NCI-H1417 (cell line): ENCODE data around the gene RTKN2.

Experiments used
- DNase-seq, 3 experiments: peaks; one replicate each; lab custom pipeline; 2025; lab: John Stamatoyannopoulos, UW

Gene RTKN2

DNA sequence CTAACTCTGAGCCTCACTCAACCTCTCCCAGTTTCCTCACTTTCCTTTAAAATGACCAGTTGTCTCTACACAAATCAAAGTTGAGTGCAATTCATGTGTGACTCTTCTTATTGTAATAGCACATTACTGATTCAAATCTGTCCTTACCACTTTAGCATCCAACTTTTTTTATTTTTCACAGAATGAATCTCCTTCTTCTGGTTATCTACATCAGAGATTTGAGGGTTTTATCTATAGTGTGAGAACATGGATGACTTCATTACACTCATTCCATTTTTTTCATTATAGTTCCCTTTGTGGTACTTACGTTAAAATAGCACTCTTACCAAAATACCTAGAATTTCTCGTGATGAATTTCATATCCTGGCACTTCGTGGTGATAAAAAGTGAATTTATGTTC is 43.3 kb downstream of the RTKN2 start:
- no peak for DNase-seq

DNA sequence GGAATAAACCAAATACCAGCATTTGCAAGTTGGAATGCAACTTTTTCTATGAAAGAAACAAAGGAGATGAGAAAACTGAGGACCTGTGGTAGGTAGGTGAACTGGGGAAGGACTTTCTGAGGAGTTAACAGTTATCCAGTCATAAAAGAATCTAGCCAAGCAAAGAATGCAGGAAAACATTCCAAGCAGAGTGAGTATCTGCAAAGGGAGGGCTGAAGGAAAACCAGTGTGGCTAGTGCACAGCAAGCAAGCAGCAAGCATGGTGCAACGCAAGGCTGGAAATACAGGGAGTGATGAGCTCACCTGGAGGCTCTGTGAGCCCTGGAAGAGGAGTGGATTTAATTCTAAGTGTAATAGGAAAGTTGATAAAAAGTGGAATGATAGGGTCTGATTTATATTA is 44.0 kb downstream of the RTKN2 start:
- DNase-seq = no peak

DNA sequence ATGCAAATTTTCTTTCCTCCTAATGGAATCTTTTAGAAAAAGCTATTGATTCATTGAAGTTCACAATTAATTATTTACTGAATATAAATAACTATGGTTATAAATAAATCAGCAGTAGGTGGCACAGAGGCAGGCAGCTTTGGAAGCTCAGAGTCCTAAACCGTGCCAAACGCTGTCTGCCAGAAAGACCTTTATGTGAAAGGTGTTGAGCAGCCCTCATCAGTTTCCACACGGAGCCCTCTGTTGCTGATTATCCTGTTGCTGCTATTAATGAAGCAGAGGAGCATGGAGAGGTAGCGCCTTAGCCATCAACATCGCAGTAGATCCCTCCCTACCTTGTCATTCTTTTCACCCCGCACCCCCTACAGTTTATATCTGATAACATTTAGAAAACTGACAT is 51.0 kb downstream of the RTKN2 start:
- no peak for DNase-seq

DNA sequence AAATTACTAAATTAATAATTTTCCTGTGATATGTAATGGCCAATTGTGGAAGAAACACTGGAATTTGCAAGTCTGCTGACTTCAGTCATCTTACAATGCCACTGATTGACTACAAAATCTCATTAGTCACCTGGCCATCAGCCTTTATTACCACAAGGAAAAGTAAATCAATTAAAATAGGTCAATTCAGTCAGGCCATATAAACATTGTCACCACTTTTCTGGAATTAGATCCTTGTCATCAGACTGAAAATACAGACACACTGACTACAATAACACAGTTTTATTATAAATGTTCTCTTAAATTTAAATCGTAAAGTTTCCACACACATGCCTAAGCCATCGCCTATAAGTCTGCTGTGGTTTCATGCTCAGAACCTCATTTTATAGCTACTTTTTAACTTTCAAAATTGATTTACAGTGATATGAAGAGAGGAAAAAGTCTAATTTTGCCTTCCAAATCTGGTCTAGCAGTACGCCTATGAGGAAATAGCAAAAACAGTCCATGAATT is 54.2 kb downstream of the RTKN2 start:
- no peak for DNase-seq

DNA sequence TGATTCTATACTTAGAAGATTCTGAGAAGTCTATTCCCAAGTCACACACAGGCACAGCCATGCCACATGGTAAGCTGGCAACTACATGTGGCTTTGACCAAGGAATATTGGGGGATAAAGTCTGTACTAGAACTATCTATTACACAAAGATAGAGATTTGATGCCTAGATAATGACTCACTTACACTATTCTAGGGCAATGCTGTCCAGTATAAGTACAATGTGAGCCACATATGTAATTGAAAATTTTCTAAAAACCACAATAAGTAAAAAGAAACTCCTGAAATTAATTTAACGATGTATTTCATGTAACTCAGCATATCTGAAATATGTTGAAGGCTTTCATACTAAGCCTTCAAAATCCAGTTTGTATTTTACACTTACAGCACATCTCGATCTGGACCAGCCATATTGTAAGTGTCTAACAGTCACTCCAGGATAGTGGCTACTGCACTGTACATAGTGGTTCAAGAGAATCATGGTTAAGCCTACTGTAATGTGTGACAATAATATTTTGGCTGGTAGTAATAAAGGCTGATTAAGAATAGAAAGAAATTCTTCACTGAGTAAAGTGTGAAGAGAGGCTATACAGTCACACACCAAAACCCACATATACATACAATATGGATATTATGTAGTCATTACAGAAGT is 62.8 kb downstream of the RTKN2 start:
- DNase-seq = no peak

DNA sequence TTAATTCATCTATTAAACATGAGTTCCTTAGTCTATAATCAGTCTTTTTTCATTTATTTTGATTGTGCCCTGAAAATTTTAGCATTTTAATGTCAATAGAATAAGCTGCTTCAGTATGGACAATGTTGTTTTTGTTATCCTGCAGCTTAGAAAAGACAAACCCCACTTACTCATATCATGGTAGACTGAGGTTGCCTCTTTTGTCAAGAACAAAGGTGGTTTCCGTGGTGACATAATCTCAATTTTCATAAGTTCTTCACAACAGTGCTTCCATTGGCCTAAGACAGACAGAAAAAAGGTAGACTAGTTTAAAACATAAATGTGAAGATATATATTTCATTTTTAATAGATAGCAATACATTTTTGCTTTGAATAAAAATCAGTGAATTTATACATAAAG is 69.1 kb downstream of the RTKN2 start:
- DNase-seq = peak in 1 of 3 experiments; percentile 4

DNA sequence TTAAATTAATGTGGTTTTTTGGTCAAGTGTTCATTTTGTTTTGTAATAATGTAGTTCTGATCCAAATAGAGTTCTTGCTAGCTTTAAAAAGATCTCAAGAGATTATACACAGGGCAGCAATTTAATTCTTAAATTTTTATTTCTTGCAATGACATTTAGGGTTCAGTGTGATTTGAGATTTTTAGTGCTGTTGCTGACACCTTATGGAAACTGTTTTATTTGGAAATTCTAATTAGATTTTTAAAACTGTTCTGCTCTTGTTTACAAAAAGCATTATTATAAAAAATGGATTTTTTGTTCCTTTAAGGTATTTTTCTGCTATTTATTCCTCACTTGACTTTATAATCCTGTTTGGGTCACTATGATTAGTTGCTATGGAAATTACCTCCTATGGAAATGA is 72.1 kb downstream of the RTKN2 start:
- DNase-seq = no peak

DNA sequence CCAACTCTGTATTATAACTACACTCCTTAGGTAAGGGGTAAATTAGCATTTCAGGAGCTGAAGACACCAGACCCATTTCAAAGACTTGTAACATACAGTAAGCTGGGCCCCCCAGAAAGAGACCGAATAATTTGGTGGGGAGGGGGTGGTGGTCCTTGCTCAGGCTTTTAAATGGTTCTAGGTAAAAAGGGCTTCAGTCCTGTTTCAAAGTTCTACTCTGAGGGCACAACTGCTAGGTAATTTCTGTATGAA is 73.0 kb downstream of the RTKN2 start:
- DNase-seq = no peak

DNA sequence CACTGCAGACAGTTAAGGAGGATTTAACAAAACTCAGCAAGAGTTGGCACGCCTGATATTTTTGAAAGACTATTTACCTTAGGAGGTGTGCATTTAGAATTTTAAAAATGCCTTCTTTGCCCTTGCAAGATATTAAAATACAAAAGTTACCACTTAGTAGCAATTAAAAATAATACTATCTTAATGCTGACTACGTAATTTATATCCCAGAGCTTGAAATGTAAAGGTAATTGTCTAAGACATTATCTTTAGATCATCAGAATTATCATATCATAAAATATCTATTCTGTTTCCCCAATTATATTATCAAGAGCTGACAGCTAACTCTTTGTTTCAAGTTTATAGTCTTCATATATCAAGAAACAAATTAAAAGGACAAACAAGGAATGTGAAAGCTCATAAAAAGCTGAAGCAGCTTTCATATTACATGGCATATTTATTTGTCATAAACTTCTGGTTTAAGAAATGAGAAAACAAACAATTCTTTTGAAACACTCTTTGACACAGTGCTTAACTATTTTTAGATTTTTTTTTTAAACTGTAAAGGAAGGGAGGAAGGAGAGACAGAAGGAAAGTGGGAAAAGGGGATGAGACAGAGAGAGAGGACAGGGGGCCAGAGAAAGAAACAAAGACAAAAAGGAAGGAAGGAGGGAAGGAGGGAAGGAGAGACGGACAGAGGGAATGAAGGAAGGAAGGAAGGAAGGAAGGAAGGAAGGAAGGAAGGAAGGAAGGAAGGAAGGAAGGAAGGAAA is 73.5 kb downstream of the RTKN2 start:
- DNase-seq = peak in 1 of 3 experiments; percentile 1

DNA sequence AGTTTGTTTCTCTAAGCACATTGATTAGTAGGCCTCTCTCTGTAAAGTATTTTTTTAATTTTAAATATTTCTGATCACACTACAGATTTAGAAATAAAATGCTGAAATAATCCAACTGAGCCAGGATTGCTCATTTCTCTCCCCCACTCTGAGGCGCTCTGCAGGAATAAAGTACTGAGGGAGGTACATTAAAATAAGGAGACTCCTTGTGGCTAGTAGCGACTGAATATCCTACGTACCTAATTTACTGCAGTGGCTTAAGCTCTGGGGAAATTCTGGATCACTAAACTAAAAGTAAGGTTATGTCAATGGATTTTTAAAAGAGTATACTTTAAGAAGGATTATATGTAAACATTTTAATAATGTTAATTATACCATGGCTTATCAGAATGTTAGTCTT is 75.2 kb downstream of the RTKN2 start:
- no peak for DNase-seq

DNA sequence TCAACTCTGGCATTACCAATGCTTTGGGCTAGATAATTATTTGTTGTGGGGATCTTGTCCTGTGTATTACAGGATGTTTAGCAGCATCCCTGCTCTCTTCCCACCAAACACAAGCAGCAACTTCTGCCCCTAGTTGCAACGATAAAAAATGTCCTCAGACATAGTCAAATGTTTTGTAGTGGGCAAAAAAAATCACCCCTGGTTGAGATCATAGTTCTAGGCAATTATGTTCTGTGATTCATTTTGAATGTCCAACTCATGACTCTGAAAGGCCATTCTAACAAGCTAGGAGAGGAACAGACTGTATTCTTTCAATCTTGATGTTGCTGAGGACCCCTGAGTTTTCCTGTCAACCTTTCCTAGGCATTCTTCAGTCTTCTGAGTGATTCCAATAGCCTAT is 79.5 kb downstream of the RTKN2 start:
- DNase-seq = no peak

DNA sequence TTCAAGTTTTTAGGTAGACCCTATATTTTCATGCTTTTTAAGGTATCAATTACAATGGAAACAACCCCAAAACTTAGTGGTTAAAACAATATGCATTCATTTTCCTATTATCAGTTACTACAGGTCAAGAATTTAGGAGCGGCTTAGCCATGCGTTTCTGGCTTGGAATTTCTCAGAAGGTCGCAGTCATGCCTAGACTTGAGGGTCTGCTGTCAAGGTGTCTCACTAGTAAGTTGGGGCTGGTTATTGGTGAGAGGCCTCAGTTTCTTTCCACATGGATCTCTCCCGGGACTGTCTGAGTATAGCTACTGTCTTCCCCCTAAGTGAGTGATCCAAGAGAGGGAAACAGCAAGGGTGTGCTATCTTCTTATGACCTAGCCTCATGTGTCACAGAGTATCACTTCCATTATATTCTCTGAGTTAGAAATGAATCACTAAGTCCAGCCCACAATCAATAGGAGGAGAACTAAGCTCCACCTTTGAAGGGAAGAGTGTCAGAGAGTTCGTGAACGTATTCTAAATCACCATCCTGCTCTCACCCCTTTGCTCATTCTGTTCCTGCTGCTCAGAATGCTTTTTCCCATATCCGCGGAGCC is 80.5 kb downstream of the RTKN2 start:
- no peak for DNase-seq

DNA sequence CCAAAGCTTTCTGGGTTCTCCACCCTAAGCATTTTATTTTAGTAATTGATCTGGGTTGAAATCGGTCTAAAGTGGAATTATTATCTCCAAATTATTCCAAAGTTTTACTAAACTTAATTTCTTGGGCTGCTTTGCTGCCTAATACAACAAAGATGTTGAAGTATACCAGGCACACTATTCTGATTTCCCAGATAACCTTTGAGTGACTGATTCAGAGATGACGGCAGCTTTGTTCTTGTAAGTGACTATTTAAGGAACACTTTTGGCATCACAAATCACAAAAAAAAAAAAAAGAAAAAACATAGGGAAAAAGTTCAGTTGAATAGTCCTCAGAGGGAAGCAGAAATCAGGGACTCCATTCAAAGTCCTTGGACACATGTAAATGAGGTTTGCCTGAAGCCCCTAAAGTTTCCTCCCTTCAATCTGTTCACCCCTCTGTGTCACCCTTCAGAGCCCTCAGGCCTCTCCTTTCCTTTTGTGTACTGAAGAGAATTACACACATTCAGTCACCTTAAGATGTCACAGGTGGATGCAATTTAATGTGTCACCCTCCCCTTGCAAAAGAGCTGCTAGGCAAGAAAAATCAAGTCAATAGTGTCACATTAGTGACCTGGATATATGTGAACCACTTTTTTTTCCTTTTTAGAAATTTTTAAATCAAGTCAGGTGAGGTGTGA is 81.5 kb downstream of the RTKN2 start:
- no peak for DNase-seq

DNA sequence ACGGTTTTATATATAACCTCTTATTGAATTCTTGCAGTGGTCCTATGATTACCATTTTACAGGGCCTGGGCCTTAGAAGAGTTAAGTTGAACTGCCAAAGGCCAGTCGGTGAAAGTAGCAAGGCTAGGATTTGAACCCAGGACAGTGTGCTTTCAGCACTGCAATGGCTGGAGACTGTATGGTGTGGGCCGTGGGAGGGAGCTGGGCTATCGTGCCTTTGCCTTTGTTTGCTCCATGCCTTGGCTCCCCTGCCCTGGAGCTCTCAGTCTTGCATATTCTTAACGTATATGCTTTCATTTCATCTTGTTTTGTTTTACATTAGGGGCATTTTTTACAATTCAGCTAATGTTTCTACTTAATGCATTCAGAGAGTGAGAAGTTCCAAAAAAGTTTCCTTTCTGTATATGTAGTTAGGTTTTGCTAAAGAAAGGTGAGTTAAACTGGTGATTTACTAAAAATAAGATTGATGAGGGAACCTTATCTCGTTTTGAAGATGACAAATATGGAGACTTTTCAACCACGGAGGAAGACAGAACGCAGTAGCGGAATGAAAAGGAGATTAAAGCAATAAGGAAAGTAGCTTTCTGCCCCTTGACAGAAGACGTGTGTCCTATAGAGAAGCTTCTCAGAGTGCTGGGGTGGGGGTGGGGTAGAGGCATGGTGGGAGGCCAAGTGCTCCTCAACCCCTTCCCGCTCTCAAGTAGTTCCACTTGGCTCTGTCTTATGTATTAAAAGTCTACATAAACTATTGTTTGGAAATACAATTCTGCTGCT is 82.5 kb downstream of the RTKN2 start:
- no peak for DNase-seq

DNA sequence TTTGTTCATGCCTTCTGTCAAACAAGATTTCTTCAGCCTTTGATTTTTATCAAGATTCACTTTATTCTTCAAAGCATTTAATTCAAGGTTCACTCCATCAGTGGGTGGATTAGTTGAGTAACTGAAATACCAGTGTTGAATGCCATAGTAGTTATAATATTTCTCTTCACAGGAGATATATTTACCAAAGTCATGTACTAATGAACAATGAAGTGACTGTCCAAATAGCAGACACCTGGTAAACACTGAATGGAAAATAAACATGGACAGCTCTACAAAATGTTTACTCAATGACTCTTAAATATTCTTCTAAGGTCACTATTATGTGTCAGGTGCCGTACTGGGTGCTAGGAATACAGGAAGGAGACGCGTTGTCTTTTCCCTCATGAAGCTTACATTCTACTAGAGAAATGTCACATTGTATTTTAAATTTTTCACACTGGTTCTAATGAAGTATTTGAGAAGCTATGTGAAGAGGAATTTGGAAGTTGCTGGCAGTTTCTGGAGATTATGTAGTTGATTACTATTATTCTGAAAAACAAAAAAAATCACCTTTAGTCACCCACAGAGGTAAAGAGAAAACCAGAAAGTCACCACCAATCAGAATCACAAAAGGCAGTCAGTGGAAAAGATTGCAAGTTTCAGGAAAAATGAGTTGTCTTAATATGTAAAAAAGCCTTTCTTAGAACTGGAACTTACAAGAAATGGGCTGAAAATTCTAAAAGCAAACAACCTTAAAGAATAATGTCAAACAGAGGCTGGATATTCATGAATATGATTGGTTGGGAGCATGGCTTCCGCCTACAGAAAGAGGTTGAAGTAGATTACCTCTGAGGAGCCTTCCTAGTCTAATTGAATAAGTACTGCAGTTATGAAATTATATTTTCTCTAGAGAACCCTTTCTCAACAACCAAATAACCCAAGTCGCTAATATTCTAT is 84.5 kb downstream of the RTKN2 start:
- DNase-seq = peak in 1 of 3 experiments; percentile 1

DNA sequence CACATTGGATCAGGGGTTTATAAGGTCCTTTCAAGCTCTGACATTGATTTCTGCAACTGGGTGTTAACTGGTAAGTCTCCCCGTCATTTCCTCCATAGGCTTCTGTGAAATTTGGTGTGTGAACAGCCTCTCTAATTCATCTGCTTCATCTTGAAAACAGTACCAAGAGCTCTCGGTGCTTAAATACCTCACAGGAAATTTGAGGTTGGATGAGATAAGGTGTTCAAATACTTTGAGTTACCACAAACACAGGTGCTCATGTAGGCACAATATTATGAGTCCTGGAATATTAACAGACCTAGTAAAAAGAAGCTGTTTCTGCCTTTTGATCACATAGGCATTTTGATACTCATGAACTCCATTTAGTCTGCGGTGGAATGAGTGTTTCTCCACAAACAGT is 85.2 kb downstream of the RTKN2 start:
- DNase-seq = no peak

DNA sequence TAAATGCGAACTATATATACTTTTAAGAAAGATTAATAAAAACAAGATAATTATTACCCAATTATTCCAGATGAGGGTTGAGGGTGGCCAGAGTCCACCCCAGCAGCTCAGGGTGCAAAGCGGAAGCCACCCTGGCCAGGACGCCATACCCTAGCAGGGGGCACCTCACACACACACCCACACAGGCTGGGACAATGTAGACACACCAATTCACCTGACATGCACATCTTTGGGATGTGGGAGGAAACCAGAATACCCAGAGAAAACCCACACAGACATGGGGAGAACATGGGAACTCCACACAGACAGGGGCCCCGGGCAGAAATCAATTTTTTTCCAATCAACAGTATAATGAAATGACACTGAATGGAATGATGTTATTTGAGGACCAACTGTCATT is 86.0 kb downstream of the RTKN2 start:
- no peak for DNase-seq

DNA sequence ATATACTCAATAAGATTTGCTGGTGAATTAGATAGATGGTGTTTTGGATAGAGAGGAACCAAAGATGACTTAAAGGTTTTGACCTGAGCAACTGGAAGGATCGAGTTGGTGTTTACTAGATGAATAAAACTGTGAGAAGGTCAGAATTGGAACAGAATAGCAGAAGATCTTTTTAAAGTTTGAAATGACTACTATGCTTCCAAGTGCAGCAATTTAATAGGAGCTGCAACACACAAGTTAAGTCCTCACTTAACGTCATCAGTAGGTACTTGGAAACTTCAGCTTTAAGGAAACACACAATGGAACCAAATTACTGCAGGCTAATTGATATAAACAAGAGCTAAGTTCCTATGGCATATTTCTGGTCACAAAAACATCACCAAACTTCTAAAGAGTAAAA is 86.5 kb downstream of the RTKN2 start:
- DNase-seq = no peak

DNA sequence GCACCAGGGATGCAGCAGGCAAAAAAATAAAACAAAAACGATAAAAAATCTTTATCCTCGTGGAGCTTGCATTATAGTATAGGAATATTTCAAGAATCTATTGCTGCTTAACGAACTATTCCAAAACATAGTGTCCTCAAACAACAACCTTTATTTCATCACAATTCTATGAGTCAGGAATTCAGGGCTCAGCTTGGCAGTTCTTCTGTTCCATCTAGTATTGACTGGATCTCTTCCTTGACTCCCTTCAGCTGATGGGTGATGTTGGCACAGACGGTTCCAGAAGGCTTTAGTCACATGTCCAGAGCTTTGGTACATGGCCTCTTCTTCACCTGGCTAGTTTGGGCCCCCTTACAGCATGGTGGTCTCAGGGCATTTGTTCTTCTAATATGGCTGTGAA is 88.0 kb downstream of the RTKN2 start:
- no peak for DNase-seq

DNA sequence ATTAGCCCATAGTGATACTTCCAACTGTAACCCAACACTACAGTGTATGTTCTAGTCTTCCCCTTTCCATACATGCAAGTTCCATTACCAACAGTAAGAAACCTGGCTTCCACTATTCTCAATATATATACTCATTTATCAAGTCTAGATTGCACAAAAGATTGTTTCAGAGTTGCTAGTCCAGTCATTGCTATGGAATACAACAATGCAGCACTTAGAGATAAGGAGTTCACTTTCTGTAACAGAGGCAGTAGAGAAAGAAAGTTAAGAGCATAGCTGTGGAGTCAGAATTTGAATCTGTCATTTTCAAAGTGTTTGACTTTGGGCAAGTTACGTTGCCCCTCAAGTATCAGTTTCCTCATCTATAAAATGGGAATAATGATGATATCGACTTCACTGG is 90.1 kb downstream of the RTKN2 start:
- no peak for DNase-seq

DNA sequence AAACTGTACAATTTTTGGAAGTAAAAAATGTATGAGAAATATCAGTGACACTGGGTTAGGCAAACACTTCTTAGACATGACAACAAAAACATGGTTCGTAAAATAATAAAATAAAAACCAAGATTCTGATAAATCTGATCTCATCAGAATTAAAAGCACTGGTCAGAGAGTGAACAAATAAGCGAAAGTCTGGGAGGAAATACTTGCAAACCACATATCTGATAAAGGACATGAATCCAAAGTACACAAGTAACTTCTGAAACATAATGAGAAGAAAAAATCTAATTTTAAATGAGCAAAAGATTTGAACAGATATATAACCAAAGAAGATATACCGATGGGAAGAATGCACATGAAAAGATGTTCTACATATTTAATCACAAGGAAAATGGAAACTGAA is 91.5 kb downstream of the RTKN2 start:
- DNase-seq = no peak
